ENCODE measurements around the gene CDC34. TPM values are rescaled to one million over a fixed set of nuclear protein-coding genes. Genes with fewer than 3 reads are reported as not detected.

CDC34 gene
- total RNA-seq, 1 donor from 2014 or later = 55.4 TPM

DNA sequence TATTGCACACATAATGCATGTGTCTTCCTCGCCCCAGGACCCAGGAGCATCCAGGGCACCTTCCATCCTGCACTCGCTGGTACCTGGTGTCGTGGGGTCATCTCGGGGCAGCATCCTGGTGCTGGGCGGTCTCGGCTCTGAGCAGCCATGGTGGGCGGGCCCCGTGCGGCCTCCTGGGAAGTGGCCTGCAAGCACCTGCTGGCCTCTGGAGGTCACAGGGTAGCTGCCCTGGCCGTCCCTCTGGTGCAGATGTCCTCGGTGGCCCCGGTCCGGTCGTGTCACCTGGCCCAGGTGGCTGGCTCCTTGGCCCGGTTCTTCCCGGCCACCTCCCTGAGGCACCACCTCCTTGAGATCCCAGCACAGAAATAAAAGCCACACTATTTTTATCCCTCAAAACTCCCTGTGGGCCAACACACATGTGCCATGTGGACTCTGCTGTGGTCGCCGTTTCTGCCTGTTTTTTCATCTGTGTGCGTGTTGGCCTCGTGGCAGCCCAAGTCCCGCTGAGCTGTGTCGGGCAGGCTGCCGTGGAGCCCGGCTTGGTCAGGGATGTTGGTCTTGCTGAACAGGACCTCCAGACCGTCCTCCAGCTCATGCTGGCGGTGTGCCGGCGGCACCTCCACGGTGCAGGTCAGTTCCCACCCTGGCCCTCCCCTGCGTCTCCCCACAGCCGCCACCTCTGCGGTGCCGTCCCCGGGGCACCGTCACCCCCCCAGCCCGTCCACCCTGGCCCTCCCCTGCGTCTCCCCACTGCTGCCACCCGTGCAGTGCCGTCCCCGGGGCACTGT is 7.3 kb downstream of the CDC34 start:
- FAIRE-seq = no peak
- no peak for DNase-seq (ENCODE audit: low spot score in 2 of 2)

DNA sequence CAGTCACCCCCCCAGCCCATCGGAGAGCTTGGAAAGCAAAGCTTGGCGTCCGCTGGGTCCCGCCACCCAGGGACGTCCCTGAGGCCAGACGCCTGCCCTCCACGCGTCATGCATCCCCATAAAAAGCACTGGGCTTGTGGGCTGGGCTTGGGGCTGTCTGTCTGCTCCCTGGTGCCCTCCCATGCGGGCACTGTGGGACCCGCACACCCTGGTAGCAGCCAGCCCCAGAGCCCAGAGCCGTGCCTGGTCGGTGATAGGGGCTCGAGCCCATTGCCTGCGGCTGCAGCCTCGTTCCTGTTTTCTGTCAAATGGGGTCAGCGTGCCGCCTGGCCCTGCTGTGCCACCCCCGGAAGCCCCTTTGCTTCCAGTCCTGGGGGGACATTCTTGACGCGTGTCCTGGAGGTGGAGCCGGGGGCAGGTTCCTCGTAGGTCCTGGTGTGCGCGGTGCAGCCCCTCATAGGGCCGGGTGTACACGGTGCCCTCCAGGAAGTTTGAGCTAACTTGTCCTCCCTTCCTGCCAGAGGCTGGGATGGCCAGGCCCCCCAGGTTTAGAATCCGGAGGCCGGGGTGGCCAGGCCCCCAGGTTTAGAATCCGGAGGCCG is 8.0 kb downstream of the CDC34 start:
- FAIRE-seq = no peak
- DNase-seq (ENCODE audit: low spot score in 2 of 2) = no peak

DNA sequence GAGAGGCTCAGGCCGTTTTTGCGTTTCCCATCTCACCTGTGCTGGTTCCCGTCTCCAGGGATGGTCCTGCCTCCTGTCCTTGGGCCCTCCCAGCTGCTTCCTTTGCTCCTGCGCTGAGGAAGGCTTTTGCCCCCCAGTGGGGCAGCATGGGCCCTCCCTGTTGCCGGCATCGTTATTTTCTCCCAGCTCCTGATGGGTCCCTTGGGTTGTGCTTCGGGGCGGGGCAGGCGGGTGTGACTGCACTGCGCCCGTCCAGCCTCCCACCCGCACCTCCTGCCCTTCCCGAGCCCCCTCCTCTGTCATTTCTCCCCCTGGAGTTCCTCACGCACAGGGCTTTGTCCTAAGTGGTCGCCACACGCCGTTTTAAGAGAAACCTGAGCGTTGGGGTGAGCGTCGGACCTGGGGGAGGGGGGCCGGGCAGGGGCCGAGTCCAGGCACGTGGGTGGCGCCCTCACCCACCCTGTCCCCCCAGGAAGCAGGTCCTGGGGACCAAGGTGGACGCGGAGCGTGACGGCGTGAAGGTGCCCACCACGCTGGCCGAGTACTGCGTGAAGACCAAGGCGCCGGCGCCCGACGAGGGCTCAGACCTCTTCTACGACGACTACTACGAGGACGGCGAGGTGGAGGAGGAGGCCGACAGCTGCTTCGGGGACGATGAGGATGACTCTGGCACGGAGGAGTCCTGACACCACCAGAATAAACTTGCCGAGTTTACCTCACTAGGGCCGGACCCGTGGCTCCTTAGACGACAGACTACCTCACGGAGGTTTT is 9.5 kb downstream of the CDC34 start:
- no peak for FAIRE-seq

DNA sequence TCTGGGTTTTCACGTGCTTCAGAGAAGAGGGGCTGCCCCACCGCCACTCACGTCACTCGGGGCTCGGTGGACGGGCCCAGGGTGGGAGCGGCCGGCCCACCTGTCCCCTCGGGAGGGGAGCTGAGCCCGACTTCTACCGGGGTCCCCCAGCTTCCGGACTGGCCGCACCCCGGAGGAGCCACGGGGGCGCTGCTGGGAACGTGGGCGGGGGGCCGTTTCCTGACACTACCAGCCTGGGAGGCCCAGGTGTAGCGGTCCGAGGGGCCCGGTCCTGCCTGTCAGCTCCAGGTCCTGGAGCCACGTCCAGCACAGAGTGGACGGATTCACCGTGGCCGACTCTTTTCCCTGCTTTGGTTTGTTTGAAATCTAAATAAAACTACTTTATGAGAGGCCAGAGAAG is 10.1 kb downstream of the CDC34 start:
- DNase-seq (ENCODE audit: low spot score in 2 of 2) (no peak), FAIRE-seq (no peak)

More for the DNA sequence above, 9.5 kb downstream of the CDC34 start:
- DNase-seq (ENCODE audit: low spot score in 2 of 2) = no peak

DNA sequence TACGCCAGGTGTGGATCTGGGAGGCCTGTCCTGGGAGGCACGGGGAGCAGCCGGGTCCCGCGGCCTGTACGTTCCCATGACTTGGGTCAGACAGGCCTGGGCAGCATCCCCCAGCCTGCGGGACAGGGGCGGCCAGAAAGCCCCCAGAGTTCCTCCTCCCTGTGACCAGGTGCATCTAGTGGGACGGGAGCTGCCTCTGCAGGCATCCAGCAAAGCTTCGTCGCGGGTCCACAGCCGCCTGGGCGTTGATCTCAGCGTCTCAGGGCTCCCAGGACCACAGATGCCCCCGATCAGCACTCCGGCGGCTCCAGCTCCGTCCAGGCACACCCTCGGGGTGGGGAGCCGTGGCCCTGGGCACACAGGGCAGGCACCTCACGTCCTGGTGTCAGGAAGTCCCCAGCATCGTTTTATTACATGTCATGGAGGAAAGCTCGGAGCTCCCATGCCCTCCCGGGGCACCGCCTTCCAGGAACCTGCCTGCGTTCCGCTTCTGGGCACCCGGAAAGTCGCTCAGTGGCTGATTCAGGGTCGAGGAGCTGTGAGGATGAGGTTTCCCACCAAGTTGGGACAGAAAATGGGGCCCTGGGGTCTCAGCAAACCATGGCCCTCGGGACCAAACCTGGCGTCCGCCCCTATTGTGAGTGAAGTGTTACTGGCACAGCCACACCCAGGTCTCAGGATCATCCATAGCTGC is 10.8 kb downstream of the CDC34 start:
- DNase-seq (ENCODE audit: low spot score in 2 of 2) = no peak
- FAIRE-seq = no peak

DNA sequence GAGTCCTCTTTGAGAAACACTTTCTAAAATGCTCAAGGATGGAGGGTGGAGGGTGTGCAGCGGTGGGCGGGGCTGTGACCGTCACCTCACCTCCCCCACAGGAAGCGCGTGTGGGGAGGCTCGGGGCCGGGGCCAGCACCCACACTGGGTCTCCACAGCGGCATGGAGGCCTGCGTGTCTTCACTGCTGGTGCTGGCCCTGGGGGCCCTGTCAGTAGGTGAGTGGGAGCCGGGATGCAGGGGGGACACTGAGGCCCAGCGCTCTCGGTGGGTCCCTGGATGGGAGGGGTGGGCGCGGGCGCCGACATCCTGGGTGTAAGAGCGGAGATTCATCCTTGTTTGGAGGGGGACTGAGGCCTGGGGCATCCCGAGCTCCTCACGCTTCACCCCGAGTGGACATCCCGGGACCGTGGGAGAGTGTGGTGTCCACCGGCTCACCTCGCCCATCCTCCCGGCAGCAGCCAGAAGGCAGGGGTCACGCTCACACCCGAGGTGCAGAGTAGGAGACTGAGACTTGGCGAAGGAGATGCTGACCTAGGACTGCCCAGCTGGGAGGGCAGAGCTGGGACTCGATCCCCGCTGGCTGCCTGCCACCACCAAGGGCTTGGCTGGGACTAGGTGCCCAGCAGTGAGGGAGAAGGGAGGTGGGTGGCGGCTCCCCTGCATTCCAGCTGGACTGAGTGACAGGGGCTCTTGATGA is 12.5 kb downstream of the CDC34 start, which contains the start of gene GZMM:
Gene GZMM (plus strand): TSS at position 144 of the 699 bp plus-strand sequence. CDS start 19 bp downstream, at position 163.
- DNase-seq (ENCODE audit: low spot score in 2 of 2) (no peak), FAIRE-seq (no peak)

DNA sequence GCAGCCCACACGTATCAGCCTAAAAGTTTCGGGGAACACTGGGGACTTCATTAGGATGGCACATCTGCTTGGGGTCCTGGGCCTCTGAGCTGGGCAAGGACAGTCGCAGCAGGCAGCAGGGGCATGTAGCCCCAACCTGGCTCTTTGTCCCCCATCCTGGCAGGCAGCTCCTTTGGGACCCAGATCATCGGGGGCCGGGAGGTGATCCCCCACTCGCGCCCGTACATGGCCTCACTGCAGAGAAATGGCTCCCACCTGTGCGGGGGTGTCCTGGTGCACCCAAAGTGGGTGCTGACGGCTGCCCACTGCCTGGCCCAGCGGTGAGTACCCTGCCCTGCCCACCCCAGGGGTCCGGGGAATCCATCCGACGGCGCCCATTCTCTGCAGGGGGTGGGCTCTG is 15.6 kb downstream of the CDC34 start:
- DNase-seq (ENCODE audit: low spot score in 2 of 2) = no peak
- FAIRE-seq = no peak

DNA sequence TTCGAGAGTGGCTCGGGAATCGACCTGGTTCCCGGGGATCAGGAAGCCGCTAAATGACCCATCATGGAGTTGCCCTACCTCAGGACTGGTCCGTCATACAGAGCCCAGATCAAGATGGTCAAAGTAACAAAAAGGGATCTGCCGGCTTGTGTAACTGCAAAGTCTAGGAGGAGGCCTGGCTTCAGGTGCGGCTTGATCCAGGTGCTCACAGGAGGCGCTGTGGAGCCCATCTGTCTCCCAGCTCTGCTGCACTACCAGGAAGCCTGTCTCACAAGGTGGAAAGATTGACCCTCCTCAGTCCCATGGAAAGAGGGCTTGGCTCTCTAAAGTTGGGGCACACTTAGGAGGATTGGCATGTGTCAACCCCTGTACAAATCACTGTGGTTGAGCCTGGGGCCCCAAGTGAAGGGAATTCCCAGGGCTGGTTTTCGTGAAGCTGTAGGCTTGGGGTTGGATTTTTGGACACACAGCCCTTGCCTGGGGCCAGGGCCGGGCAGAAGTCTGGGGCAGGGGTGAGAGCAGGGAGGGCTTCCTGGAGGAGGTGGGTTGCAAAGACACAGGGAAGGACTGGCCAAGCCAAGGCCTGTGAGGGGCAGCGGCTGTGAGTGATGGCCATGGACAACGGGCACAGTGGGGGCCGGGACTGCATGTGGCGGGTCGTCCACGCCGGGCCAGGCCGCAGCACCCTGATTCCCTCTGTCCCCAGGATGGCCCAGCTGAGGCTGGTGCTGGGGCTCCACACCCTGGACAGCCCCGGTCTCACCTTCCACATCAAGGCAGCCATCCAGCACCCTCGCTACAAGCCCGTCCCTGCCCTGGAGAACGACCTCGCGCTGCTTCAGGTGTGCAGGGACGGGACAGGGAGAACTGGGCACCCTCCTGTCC is 16.5 kb downstream of the CDC34 start:
- FAIRE-seq (no peak), DNase-seq (ENCODE audit: low spot score in 2 of 2) (no peak)

DNA sequence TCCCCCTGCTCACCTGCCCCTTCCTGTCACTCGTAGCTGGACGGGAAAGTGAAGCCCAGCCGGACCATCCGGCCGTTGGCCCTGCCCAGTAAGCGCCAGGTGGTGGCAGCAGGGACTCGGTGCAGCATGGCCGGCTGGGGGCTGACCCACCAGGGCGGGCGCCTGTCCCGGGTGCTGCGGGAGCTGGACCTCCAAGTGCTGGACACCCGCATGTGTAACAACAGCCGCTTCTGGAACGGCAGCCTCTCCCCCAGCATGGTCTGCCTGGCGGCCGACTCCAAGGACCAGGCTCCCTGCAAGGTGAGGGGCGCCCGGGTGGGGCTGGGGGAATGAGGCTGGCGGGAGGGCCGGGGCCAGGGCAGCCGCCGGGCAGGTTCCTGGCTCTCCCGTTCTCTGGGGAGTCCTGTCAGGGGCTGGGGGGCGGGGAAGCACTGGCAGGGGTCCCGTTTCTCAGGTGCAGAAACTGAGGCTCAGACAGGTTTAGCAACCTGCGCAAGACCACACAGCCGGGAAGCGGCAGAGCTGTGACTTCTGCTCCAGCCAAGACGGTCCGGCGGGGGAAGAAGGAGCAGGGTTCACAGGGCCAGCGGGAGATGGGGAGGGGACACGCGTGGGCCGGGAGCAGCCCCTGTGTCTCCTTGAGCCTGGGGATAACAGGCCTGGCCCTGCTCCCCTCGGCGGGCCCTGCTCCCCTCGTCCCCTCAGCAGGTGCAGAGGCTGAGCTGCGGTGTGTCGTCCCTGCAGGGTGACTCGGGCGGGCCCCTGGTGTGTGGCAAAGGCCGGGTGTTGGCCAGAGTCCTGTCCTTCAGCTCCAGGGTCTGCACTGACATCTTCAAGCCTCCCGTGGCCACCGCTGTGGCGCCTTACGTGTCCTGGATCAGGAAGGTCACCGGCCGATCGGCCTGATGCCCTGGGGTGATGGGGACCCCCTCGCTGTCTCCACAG is 17.6 kb downstream of the CDC34 start:
- FAIRE-seq (no peak), DNase-seq (ENCODE audit: low spot score in 2 of 2) (no peak)

DNA sequence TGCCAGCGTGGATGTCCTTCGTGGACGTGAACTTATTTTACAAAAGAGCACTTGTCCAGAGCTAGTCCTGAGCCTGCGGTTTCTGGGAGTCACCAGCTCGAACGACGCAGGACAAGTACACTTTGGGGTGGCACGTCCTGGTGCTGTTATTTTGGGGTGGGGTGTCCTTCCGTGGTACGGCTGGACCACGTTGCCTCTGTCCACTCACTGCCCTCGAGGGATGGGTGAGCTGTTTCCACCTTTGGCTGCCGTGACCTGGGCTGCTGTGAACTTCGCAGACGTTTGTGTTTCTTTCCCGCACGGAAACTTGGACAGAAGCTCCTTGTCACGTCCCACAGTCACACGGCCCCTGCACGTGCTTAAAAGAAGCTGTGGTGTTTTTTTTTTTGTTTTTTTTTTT is 23.3 kb downstream of the CDC34 start:
- no peak for DNase-seq (ENCODE audit: low spot score in 2 of 2)
- no peak for FAIRE-seq

DNA sequence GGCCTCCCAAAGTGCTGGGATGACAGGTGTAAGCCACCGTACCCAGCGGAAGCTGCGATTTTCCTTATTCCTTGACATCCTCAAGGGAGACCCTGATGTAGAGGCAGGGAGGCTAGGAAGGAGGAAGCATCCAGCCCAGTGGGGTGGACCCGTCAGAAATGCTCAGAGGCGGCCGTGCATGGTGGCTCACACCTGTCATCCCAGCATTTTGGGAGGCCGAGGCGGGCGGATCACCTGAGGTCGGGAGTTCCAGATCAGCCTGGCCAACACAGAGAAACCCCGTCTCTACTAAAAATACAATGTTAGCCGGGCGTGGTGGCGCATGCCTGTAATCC is 23.9 kb downstream of the CDC34 start:
- no peak for FAIRE-seq
- no peak for DNase-seq (ENCODE audit: low spot score in 2 of 2)

DNA sequence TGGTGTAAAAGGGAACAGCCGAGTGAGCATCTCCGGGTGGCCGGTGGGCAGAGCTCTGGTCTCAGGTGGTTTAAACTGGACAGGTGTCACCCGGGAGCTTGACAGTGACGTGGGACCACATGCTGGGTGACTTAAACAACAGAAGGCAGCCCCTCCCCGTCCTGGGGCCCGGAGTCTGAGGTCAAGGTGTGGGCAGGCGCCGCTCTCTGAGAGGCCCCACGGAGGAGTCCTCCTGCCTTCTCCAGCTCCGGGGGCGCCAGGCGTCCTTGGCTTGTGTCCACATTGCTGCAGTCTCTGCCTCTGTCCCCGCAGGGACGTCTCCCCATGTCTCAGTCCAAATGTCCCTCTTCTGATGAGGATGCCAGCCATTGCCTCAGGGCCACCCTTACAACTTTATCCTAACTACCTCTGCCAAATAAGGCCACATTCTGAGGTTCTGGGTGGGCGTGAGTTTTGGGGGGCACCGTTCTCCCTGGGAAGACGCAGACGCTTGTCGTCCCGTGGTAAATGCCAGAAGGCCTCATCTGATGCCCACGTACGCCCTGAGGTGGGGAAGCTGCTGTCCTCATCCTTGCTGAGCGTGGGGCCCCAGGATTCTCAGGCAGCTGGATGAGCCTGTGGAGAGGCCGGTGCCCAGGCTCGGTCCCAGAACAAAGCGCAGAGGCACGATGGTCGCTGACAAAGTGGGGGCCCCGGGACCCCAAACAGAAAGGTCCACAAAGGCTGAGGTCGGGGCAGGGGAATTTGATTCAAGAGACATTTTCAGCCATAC is 25.2 kb downstream of the CDC34 start:
- no peak for FAIRE-seq
- DNase-seq (ENCODE audit: low spot score in 2 of 2) = no peak

DNA sequence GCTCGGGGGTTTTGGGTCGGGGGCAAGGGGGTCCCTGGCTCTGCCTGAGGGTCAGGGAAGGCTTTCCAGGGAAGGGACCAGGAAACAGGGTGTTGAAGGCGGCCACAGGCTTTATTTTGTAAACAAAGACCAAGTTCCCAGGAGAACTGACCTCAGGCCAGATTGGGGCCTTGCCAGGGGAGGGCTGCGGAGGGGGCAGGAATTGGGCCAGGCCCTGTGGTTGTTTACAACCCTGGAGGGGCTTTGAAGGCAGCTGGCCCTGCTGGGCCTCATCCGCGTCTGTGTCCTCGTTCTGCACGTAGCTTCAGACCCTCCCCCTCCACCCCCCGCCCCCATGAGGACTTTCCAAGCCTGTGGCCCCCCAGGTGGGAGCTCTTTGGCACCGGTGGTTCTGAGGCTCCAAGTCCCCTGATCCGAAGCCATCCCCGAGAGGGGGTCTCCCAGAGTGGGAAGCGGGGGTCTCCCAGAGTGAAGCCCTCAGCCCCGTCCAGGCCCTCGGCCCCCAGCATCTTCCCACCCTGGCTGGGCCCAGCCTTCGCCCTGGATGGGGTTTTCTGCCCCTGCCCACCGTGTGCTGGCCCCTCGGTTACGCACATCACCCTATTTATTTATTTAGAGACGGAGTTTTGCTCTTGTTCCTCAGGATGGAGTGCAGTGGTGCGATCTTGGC is 27.3 kb downstream of the CDC34 start:
- no peak for DNase-seq (ENCODE audit: low spot score in 2 of 2)
- no peak for FAIRE-seq

DNA sequence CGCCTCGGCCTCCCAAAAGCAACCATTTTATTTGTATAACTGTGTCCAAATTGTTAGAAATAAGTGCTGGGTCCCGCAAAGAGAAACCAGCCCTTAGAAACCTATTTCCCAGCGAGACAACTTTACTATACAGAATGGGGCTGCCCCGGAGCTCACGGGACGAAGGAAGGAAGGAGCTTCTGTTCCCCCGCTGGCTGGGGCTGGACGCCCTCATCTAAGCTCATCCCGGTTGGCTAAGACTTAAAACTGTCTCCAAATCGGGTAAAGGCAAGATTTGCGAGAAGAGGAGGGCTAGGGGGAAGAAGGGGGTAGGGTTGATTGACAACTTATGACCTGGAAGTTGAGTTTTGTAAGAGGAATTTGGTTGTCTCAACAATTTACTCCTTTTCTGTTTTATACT is 28.6 kb downstream of the CDC34 start:
- FAIRE-seq (no peak), DNase-seq (ENCODE audit: low spot score in 2 of 2) (no peak)

DNA sequence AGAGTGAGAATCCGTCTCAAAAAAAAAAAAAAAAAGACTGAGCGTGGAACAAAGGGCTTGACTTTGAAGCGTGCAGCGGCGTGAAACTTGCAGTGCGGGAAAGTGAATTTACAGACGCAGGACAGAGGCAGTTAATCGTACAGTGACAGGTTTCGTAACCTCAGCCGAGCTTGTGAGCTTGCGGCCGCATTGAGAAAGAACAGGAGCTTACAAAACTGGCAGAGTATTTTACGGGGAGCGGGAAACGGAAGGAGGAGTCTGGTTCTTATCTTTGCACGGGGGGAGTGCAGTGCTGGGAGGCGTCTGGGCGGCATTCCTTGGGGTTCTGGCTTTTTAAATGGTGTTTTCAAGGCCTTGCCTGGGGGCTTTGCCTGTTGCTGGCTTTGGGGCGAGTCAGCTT is 34.8 kb downstream of the CDC34 start:
- FAIRE-seq = no peak
- DNase-seq (ENCODE audit: low spot score in 2 of 2) = no peak

DNA sequence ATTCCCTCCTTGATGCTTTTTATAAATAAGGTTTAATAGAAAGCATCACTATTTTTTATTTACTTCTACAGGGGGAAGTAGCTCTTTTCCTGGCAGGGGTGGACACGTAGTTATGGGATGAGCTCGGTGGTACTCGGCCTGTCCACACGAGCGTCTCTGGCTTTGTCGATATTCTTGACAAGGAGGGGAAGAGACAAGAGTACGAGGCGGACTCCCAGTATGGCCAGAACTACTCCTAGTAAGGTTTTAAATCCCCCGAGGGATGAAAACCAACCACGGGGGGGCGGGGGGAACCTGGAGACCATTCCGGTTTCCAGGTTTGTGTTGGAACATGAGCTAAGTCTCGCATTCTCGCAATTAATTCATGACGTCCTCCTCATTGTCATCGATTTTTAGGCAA is 35.3 kb downstream of the CDC34 start:
- DNase-seq (ENCODE audit: low spot score in 2 of 2) (no peak), FAIRE-seq (no peak)

DNA sequence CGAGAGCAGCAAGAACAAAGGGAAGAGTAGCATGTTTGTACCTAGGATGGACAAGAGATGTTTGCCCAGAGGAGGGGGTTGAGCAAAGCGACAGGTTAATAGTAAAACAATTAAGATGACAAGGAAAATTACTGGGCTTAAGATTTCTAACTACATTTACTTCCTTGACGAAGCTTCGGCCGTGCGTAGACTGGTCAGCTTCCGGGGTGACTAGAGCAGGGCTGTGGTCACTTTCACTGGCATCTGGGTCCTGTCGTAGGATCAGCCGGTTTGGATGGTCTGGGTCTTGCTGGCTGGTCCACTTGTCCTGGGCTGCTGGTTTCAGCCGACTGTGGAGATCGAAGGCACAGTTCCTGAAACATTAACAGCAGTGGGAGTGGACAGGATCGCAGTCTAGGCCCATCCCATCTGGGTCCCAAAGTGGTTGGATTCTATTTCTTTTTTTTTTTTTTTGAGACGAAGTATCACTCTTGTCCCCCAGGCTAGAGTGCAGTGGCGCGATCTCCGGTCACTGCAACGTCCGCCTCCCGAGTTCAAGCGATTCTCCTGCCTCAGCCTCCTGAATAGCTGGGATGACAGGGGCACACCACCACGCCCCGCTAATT is 35.8 kb downstream of the CDC34 start:
- FAIRE-seq = no peak
- DNase-seq (ENCODE audit: low spot score in 2 of 2) = no peak
